GM21619 (cell line): ENCODE data around the gene INTS1.
A peak's percentile ranks its signal among the peaks of the same experiment; 100 is the strongest.
"Not testable (repeated sequence)": the region's sequence is repeated elsewhere in the genome, so short reads cannot be mapped to it uniquely, and the experiment has no call there.

Experiments used
- ATAC-seq: cut with Tn5 transposase; IDR thresholded peaks from one replicate; pipeline ENCODE4 v1.9.1; 2021; ENCODE audit not compliant: unreplicated experiment

Gene INTS1

GRCh38 chr7:1531979-1532455, 27.8 kb upstream of the INTS1 start:
- no peak for ATAC-seq

- ATAC-seq, result no peak
Observed at GRCh38 chr7:1531263-1531978, 27.2 kb upstream of the INTS1 start.

DNA sequence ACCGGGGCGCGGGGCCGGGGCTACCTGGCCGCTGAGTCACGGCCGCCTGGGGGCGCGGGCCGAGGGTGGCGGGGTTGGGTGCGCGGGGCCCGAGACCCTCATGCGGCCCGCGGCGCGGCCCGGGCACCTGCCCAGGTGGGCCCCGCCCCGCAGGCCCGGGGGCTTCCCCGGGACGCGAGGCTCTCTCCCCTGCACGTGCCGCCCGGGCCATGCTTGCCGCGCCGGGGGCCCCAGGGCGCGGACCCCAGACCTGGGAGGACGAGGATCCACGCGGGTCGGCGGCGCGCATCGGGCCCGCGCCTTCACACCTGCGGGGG, 26.7 kb upstream of the INTS1 start:
- ATAC-seq, result no peak

DNA sequence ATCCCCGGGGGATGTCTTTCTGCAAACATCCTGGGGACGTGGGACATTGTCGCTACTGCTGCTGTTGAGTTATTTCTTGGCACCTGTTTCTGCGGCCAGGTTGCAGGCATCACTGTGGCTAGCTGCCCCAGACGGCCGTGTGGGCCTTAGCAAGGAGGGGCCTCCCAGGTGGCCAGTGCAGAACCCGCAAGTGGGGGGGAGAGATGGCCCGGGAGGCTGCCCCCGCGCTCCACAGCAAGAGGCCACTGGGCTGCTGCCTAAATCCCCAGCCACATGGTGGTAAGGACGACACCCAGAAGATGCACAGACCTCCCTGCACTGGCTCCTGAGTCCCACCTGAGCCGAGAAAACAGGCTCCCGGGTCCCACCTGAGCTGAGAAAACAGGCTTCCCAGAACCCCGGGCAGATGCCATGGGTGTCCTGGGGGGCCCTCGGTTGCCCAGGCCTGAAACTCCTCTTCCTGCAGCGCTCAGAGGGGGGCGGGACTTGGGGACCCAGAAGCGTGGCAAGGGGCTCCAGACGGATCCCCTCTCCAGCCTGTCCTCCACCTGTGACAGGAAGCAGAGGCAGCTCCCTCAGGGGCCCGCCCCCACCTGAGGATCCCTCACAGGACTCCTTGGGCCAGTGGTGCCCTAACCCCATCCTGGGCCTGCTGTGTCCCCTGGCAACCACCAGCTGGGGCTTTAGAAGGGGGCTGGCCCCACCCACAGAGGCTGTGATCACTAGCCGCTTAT, 25.4 kb upstream of the INTS1 start:
- ATAC-seq, result no peak

GRCh38 chr7:1526271-1526754, 22.1 kb upstream of the INTS1 start:
- ATAC-seq, result no peak

DNA sequence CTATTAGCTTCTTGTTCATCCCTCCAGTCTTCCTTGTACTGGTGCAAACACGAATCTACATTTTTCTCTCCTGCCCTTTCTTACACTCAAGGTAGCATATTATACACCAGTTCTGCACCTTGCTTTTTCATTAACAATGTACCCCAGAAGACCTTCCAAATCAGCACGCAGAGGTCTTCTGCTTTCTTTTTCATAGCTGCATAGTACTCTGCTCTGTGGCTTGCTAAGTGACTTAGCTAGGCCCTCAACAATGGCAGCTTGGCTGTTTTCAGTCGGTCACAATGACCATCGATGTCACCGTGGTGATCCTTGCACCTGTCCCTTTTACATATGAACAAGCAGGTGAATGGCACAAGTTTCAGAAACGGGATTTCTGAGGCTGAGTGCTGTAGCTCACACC, 21.2 kb upstream of the INTS1 start:
- ATAC-seq, result no peak

- ATAC-seq, result no peak
Observed at GRCh38 chr7:1523844-1524243, 19.7 kb upstream of the INTS1 start.

GRCh38 chr7:1523208-1523607, 19.0 kb upstream of the INTS1 start:
- no peak for ATAC-seq

GRCh38 chr7:1521456-1521855, 17.3 kb upstream of the INTS1 start:
- ATAC-seq, result no peak

DNA sequence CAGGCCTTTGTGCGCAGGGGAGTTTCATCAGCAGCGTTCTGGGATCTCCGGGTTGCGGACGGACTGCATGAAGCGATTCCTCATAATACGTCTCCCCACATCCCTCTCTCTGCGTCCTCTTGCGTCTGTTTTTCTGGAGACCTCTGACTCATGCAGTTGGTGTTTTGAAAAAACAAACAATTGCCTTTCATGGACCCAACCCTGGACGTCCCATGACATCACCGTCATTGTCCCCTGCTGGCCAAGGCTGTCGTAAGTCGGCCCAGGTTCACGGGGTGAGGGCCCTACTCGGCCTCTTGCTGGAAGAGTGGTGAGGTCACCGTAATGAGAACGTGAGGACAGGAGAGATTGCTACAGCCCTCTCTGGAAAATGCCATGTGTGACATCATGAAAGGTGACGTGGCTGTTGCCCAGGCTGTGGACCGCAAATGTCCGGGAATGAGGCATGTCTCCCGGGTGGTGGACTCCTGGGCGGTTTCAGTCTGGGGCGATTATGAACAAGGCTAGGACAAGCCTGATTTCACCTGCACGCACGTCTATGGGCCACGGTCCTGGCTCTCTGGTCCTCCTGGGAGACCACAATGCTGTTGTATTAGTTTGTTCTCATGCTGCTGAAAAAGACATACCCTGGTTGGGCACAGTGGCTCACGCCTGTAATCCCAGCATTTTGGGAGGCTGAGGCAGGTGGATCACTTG, 16.5 kb upstream of the INTS1 start:
- ATAC-seq, result no peak

DNA sequence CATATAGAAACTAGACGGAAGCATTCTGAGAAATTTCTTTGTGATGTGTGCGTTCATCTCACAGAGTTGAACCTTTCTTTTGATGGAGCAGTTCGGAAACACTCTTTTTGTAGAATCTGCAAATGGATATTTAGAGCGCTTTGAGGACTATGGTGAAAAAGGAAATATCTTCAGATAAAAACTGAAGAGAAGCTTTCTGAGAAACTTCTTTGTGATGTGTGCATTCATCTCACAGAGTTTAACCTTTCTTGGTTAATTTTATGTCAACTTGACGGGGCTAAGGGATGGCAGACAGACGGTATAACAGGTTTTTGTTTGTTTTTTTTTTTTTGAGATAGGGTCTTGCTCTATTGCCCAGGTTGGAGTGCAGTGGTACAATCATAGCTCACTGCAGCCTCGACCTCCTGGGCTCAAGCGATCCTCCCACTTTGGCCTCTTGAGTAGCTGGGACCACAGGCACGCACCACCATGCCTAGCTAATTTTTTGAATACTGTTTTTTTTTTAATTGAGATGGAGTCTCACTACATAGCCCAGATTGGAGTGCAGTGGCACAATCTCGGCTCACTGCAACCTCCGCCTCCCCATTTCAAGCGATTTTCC, 15.2 kb upstream of the INTS1 start:
- not testable (repeated sequence) for ATAC-seq

- ATAC-seq, result no peak
Observed at GRCh38 chr7:1516586-1517251, 12.5 kb upstream of the INTS1 start.

DNA sequence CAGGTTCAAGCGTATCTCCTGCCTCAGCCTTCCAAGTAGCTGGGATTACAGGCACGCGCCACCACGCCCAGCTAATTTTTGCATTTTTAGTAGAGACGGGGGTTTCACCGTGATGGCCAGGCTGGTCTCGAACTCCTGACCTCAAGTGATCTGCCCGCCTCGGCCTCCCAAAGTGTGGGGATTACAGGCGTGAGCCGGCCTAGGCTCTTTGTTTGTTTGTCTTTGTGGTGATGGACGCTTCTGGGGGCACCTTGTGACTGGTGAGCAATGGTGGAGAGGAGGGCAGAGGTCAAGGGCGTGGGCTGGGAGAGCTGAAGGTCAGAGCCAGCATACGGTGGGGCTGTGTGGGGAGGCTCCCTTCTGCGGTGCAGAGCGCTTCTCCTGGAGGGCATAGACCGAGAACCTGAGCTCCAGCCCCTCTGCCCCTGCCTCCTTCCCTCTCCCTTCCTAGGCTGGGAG, 11.3 kb upstream of the INTS1 start:
- not testable (repeated sequence) for ATAC-seq

- ATAC-seq, result no peak
Observed at GRCh38 chr7:1514995-1515401, 10.8 kb upstream of the INTS1 start.

DNA sequence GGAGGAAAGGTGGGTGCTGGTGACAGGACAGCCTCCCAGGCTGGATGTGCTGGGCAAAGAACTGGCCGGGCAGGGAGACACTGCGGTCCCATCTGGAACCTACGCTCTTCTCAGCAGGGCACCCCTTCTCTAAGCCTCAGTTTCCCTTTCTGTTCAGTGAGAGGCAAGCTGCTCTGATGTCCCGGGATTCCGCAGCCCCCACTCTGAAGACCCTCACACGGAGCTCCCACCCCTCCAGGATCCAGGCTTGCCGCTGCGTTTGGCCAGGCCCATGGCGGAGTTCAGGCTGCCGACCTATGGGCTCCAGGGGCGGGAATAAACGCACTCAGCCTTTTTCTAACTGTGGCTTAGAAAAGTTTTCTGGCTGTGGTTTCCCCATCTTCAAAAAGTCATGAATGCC, 10.2 kb upstream of the INTS1 start:
- no peak for ATAC-seq

DNA sequence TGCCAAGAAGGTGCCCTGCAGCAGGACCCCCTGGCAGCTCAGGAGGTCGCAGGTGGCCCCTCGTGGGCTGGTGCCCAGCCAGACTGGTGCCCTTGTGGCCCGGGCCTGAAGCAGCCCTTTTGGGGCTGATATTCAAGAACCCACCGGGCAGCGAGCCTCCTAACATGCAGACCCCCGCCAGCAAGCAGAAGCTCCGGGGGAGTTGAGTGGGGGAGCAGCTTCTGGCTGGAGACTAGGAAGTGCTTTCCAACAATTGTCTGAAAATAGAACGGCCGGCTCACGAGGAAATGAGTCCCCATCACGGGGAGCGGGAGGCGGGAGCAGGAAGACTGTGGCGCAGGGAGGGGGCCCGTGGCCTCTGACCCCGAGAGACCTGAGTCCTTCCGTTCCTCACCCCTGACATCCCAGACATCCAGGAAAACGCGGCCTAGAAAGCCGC, 9.5 kb upstream of the INTS1 start:
- no peak for ATAC-seq

DNA sequence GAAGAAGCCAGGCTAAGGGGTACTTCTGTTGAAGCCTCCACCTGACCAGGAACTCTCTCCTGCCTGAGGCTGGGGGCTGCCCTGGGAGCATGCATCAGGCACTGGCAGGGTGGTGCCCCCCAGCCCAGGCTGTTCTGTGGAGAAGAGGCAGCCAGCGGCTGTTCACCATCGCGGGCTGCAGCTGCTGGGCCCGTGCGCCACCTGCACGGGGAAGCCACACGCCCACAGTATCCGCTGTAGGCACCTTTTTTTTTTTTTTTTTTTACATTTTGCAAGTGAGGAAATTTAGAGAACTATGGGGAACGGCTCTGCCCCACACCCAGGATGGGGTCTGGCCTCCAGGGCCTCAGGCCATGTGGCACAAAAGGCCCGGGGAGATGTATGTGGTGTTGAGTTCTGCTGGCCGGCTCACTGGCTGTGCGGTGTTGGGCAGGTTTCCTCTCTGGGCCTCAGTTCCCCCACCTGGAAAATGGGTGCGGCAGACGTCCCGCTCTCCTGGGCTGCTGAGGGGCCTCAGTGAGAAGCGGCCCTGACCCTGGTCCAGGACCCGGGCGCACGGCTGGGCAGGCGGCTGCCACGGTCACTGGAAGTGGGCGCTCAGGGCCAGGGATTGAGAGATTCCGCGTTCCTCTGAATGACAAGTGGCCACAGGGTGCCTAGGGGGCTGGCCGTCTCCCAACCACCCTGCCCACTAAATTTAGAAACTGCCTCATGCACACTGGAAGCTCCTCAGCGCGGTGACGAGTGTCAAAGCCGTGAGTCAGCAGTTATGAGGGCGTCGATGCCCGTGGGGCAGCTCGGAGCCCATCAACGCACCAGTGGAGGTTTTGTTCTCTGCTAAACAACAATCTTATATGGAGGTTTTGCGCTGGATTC, 8.8 kb upstream of the INTS1 start:
- ATAC-seq, result peak; percentile 44

- no peak for ATAC-seq
Observed at GRCh38 chr7:1511444-1512422, 7.5 kb upstream of the INTS1 start.

DNA sequence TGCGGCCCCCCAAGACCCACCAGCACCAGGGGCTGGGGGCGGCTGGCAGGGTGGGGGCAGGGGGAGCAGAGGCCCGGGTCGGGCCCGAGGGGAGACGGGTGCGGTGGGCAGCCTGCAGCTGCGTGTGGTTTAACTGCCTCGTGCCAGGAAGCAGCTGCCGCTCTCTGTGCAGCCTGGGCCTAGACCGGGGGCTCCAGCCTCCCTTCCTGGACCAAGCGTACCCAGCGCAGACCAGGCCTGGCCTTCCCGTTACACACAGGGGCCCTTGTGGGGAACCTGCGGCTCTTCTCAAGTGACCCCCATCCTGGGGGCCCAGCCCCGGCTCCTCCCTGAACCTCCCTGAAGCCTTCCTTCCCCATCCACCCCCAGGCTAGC, 6.6 kb upstream of the INTS1 start:
- no peak for ATAC-seq
